Epithelial cell of proximal tubule (primary cell): Measurements from ENCODE around the gene ING5. TPM values are rescaled to one million over a fixed set of nuclear protein-coding genes. Genes with fewer than 3 reads are reported as not detected.

Experiments
- DNase-seq: peaks from one replicate; pipeline ENCODE4 v3.0.0-alpha.2; 2011; ENCODE audit warnings: low read depth
- H3K4me3 ChIP-seq: 2 replicates; pipeline ENCODE4 v1.5.1; 2011; ENCODE audit warnings: low read depth, mild to moderate bottlenecking, low read length
- total RNA-seq: library from RNA; depleted of rRNA; stranded (reverse); fragments of >200 nt; gene quantifications from 2 replicates; pipeline ENCODE4 v1.2.3, GENCODE V29; 2015
- TF ChIP-seq, protein P1 (sequence below): conservative IDR thresholded peaks from 2 replicates; pipeline ENCODE4 v1.5.1; 2012; ENCODE audit warnings: low read depth, mild to moderate bottlenecking, low read length

ING5 gene
- total RNA-seq, 1 donor from 2014 or later, result 10.4 TPM

DNA sequence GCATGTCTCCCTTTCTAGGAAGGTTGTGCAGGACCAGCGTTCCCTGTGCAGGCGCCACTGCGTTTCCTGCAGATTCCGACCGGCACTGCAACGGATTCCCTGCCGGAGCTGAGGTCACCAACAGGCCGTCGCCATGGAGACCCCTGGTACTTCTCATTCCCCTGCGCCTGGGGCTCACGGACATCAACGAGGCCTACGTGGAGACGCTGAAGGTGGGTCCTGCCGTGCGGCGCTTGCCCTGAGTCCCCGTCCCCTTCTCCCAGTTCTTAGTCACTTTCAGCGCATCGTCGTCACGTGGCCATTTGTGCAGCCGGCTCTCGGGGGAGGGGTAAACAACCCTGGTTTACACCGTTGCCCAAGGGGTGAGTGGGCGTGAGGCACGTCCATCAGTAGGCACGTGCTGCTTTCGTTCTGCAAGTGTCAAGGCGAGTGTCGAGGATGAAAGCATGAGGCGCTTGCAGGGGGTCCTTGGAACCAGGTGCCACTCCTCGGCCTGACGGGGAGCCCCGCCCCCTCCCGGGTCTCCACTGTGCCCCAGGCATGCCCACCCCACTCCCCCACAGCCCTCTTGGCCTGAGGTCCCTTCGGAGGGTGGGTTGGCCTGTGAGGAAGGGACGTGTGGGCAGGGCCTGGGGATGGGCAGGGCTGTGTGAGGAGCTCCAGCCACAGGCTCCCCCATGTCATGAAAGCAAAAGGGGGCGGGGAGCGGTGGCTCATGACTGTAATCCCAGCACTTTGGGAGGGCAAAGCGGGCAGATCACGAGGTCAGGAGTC, 35.0 kb upstream of the ING5 start:
- DNase-seq, result no peak
- no peak overlapping the region for H3K4me3 ChIP-seq

DNA sequence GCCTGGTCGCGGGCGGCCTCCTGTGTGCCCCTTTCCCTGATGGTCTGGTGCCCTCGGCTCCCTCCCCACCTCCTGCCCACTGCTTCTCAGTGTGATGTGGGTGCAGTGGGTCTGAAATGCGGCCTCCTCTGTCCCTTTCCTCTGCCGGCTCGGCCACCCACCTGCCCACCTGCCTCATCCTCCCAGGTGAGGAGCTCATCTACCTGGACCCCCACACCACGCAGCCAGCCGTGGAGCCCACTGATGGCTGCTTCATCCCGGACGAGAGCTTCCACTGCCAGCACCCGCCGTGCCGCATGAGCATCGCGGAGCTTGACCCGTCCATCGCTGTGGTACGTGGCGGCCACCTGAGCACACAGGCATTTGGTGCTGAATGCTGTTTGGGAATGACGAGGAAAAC, 33.5 kb upstream of the ING5 start:
- TF ChIP-seq, protein P1, sequence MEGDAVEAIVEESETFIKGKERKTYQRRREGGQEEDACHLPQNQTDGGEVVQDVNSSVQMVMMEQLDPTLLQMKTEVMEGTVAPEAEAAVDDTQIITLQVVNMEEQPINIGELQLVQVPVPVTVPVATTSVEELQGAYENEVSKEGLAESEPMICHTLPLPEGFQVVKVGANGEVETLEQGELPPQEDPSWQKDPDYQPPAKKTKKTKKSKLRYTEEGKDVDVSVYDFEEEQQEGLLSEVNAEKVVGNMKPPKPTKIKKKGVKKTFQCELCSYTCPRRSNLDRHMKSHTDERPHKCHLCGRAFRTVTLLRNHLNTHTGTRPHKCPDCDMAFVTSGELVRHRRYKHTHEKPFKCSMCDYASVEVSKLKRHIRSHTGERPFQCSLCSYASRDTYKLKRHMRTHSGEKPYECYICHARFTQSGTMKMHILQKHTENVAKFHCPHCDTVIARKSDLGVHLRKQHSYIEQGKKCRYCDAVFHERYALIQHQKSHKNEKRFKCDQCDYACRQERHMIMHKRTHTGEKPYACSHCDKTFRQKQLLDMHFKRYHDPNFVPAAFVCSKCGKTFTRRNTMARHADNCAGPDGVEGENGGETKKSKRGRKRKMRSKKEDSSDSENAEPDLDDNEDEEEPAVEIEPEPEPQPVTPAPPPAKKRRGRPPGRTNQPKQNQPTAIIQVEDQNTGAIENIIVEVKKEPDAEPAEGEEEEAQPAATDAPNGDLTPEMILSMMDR, result no peak
- DNase-seq, result no peak
- H3K4me3 ChIP-seq, result no peak overlapping the region

More for the DNA sequence above, 35.0 kb upstream of the ING5 start:
- TF ChIP-seq, protein P1, result no peak

GRCh38 chr2:241668839-241669238, 33.0 kb upstream of the ING5 start:
- TF ChIP-seq, protein P1, result no peak
- no peak overlapping the region for H3K4me3 ChIP-seq
- no peak for DNase-seq

DNA sequence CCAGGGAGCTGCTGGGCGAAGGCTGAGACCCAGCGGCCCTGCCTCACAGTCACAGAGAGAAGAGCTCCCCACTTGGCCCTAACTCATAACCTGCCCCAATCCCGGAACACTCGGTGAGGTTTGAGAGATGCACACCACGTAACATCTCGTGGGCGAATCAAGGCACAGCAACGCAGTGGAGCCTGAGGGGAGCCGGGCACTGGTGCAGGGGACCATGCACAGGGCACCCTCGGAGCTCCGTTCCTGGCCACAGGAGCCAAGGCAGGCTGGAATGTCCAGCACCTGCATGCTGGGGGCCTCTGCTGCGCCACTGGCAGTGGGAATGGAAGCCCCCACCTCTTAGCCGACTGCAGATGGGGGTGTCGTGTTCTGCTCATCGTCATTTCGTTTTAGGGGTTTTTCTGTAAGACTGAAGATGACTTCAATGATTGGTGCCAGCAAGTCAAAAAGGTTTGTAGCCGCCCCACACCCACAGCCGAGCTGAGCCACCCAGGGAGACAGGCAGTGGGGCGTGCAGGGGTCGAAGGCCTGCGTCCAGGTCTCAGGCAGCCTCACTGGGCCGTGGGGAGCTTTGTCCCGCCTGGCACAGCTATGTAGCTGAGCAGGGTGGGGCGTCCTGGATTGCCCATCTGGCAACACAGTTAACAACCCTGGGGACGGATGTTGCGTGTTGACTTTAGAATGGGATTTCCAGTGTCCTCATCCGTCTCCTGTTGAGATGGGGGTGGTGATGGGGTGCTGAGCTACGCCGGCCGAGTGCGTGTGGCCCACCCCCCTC, 31.3 kb upstream of the ING5 start:
- TF ChIP-seq, protein P1, result no peak
- DNase-seq, result no peak
- no peak overlapping the region for H3K4me3 ChIP-seq

DNA sequence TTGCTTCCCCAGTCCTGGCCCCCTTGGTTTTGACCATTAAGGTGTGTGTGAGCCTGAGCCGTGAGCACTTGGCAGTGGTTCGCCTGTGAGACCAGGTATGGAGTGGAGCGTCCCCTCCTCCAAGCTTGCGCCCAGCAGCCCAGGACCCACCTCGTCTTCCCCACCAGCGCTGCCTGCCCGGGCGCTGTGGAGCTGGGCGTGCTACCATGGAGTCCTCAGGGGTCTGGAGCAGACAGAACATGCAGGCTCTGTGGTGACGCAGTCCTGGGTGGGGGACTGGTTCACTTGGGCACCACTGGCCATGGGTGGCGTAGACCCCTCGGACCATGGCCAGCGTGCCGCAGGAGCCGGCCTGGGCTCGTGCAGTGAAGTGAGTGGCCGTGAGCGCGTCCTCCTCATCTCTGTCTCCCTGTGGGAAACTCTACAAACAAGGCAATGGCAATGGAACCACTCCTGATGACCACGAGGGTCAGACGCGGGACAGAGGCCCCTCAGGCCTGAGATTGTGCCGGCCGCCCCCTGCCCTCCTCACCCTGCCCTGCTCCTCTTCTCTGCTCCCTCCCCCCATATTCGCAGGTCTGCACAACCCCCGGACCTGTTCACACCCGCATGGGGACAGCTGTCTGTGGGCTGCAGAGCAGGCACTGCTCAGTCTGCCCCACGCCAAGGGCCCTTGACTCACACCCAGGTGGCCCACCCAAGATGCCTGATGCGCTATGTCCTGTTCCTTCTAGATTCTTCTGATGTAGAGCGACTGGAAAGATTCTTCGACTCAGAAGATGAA, 30.2 kb upstream of the ING5 start:
- TF ChIP-seq, protein P1, result no peak
- no peak overlapping the region for H3K4me3 ChIP-seq
- no peak for DNase-seq

DNA sequence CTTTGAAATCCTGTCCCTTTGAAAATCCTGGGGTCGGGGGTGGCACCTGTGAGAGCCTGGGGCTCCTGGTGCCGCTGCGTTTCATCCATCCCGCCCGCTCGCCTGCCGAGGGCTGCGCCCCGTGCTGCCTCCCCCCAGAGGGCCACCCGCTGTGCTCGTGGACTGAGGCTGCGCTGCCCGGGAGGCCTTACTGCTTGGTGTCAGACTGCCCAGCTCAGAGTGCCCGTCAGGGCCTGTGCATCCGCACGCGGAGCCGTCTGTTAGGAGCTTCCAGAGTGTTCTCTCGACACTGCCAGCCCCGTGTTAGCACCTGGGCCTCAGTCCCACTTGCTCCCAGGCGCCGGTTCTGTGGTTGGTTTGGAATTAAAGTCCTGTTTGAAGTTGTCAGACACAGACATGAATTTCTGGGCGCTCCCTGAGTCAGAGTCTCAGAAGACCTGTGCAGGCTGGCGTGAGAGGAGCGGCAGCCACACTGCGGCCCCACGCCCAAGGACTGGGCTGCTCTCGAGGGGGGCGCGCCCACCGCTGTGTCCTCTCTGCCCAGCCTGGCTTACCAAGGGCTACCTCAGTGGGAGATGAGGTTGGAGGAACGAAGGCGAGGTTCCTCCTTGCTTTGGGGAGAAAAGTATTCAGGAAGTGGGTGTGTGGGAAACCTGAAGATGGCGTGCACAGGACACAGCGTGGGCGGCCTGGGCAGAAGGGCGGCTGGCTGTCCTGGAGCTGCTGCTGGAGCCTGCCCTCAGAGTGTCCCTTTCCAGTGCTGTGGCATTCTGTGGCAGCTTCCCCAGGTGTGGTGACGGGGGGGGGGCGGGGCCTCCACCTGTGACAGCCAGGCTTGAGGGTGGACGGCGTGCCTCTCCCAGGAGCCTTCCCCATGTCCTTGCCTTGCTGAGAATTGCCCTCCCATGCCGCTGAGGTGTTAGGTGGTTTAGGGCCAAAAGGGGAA, 29.3 kb upstream of the ING5 start:
- H3K4me3 ChIP-seq, result no peak overlapping the region
- no peak for DNase-seq
- TF ChIP-seq, protein P1, result no peak
